Measurements from ENCODE around the gene XIAP.

DNA sequence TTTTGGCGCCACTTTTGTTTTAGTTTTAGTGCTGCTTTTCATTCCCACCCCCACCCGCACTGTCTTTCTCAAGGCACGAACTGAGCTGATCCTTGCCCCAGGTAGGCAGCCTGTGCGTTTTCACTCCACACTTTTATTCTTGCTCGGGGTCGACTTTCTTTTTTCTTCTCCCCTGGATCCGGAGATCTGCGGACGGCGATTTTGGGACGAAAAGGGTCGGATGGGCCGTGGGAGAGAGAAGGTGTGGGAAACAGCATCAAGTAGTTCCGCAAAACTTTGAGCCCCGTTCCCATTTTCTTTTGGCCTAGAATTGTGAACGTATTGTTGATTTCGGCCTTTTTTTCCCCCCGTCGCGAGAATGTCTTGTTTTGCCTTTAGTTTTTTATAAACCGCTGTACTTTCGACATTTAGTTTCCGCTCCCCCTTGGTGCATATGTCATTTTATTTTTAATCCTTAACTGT, 102.2 kb downstream of the XIAP start:
- TF ChIP-seq POLR2A (IDR thresholded peaks at IDR 0.05) = no peak
- TF ChIP-seq, protein P1, sequence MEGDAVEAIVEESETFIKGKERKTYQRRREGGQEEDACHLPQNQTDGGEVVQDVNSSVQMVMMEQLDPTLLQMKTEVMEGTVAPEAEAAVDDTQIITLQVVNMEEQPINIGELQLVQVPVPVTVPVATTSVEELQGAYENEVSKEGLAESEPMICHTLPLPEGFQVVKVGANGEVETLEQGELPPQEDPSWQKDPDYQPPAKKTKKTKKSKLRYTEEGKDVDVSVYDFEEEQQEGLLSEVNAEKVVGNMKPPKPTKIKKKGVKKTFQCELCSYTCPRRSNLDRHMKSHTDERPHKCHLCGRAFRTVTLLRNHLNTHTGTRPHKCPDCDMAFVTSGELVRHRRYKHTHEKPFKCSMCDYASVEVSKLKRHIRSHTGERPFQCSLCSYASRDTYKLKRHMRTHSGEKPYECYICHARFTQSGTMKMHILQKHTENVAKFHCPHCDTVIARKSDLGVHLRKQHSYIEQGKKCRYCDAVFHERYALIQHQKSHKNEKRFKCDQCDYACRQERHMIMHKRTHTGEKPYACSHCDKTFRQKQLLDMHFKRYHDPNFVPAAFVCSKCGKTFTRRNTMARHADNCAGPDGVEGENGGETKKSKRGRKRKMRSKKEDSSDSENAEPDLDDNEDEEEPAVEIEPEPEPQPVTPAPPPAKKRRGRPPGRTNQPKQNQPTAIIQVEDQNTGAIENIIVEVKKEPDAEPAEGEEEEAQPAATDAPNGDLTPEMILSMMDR (IDR thresholded peaks at IDR 0.05) = no peak

Measured in testis (tissue), 2 donors.